PFSK-1 (cell line): Measurements from ENCODE around the gene BMX.

ENCODE experiments used
- FOXP2 ChIP-seq: optimal IDR thresholded peaks from 2 replicates; pipeline ENCODE3; 2011; ENCODE audit warnings: borderline replicate concordance, control low read depth, inconsistent platforms; ENCODE audit not compliant: insufficient read depth; ENCODE audit errors: extremely low read length, extremely low read depth
- POLR2AphosphoS5 ChIP-seq: IDR thresholded peaks from 2 replicates; pipeline ENCODE4 v1.6.1; 2012; ENCODE audit warnings: low read depth, mild to moderate bottlenecking, control low read depth, low read length, moderate library complexity
- REST ChIP-seq, 2 experiments: IDR thresholded peaks; 2 replicates each; pipeline versions ENCODE4 v1.6.1 to v1.8.0; 2011 to 2012; ENCODE audit warnings: low read depth in 2 of 2, low read length in 2 of 2, control low read depth in 1 of 2, inconsistent platforms in 1 of 2, mild to moderate bottlenecking in 1 of 2, moderate library complexity in 1 of 2; ENCODE audit not compliant: insufficient read depth in 1 of 2
- SIN3A ChIP-seq: IDR thresholded peaks from 2 replicates; pipeline ENCODE4 v1.6.1; 2012; ENCODE audit warnings: mild to moderate bottlenecking, low read length, moderate library complexity, borderline replicate concordance; ENCODE audit not compliant: insufficient read depth
- TAF1 ChIP-seq: IDR thresholded peaks from 2 replicates; pipeline ENCODE4 v1.6.1; 2012; ENCODE audit warnings: low read length, control low read depth, borderline replicate concordance; ENCODE audit not compliant: insufficient read depth

GRCh38 chrX:15495801-15496200 lies 4.8 kb upstream of the BMX start:
- no peak for TF ChIP-seq TAF1
- no peak for TF ChIP-seq SIN3A
- no peak for TF ChIP-seq POLR2AphosphoS5
- TF ChIP-seq FOXP2: no peak
- no peak for TF ChIP-seq REST (IDR thresholded peaks at IDR 0.05; ENCODE audit: insufficient read depth in 1 of 2, low read depth in 2 of 2, low read length in 2 of 2)
